Stromal cell of bone marrow (primary cell): ENCODE measurements around the gene NLGN2.

ENCODE experiments used
- DNase-seq: peaks from one replicate; pipeline ENCODE4 v3.0.0-alpha.2; 2012; ENCODE audit warnings: low read depth

The NLGN2 gene

DNA sequence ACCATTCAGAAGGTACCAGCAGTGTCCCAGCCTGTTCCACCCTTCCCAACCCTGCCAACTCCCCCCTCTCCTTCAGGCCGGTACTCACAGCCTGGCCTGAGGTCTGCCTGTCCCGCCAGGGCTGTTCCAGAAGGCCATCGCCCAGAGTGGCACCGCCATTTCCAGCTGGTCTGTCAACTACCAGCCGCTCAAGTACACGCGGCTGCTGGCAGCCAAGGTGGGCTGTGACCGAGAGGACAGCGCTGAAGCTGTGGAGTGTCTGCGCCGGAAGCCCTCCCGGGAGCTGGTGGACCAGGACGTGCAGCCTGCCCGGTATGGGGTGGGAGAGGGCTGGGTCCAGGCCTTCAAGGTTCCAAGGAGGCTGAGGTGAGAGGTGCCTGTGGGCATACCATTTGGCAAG lies 7.2 kb downstream of the NLGN2 start:
- no peak for DNase-seq

DNA sequence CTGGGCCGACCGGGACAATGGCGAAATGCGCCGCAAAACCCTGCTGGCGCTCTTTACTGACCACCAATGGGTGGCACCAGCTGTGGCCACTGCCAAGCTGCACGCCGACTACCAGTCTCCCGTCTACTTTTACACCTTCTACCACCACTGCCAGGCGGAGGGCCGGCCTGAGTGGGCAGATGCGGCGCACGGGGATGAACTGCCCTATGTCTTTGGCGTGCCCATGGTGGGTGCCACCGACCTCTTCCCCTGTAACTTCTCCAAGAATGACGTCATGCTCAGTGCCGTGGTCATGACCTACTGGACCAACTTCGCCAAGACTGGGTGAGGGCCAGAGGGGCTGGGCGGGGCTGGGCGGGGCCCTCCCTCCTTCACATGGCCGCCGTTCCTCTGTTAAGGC lies 8.1 kb downstream of the NLGN2 start:
- DNase-seq = no peak

DNA sequence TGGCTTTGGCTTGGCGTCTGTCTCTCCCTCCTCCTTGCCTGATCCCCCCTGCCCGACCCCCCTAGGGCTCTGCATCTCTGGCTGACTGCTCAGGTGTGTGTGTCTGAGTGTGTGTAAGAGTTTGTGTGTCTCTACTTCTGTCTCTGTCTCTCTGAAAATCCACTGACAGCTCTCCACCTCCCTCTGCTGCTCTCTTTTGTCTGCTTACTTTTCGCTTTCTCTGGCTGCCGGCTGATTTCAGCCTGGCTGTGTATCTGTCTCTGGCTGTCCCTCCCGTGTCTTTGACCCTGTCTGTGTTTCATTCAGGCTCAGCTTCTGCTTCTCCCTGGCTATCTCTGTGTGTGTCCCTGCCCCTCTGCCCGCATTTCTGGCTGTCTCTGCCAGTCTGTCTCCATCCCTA lies 8.7 kb downstream of the NLGN2 start:
- DNase-seq = no peak

DNA sequence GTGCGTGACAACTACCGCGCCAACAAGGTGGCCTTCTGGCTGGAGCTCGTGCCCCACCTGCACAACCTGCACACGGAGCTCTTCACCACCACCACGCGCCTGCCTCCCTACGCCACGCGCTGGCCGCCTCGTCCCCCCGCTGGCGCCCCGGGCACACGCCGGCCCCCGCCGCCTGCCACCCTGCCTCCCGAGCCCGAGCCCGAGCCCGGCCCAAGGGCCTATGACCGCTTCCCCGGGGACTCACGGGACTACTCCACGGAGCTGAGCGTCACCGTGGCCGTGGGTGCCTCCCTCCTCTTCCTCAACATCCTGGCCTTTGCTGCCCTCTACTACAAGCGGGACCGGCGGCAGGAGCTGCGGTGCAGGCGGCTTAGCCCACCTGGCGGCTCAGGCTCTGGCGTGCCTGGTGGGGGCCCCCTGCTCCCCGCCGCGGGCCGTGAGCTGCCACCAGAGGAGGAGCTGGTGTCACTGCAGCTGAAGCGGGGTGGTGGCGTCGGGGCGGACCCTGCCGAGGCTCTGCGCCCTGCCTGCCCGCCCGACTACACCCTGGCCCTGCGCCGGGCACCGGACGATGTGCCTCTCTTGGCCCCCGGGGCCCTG lies 9.5 kb downstream of the NLGN2 start:
- no peak for DNase-seq

DNA sequence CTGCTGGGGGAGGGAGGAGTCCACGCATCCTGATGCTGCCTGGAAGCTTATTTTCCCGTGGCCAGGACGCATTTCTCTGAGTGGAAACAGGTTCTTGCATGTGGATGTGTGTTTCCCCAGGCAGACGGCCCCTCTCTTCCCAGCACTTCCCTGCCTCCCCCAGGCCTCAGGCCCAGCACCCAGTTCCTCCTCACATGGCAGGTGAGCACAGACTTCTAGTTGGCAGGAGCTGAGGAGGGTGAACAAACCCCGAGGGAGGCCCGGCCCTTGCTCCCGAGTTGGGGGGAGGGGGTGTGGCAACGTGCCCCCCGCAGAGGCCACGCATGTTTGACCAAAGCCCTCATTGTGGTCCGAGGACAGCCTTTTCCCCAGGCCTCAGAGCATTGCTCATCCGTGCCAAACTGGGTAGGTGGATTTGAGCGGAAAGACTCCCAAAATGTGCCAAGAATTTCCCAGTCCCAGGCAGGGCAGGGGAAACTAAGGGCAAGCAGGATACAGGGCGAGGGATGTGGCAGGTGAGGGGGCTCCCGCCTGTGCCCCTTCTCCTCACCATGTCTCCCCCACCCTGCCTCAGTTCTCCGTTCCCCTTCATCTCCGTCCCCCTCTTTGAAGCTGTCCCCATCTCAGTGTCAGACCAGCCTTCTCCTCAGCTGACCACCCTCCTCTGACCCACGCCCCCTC lies 11.0 kb downstream of the NLGN2 start:
- DNase-seq = no peak

DNA sequence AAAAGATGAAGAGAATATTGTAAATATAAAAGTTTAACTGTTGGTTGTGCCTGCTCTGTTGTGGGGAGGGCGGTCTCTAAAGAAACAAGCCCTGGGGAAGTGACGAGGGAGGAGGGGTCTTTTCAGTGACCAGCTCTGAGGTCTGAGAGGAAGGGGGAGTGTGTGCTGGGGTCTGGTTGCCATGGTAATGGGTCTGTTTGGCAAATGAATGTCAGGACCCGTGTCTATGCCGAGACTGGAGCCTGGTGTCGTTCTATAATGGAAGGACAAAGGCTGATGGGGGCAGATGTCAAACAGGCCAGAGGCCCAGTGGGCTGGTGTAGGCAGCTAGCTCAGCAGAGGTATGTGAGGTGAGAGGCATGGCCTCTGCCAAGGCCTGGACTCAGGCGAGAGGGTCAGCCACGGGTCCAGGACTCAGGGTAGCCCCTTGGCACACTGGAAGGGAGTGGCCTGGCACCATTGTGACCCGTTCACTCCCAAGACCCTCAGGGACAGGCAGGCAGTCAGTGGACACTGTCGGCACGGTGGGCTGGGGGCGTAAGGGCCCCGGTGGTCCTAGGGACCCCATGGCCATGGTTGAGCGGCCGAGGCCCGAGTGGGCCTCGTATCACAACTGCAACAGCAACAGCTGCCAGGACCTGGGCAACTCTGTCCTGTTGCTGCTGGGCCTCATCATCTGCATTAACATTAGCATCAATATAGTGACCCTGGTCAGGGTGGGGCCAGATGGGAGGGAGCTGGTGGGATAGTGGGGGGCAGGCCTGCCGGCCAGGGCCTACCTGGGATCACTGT lies 12.4 kb downstream of the NLGN2 start, which contains the start of gene SPEM1:
SPEM1 (plus strand) TSS at position 506 of the 792 bp plus-strand sequence; CDS start at position 567, 61 bp downstream.
- DNase-seq = no peak

DNA sequence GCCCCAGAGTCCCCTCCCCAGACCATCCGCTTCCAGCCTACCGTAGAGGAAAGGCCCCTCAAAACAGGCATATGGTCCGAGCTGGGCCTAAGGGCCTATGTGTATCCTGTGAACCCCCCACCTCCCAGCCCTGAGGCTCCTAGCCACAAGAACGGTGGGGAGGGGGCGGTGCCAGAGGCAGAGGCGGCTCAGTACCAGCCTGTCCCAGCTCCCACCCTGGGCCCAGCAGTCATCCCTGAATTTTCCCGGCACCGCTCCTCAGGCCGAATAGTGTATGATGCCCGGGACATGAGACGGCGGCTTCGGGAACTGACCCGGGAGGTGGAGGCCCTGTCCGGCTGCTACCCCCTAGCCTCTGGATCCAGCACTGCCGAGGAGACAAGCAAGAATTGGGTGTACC lies 13.5 kb downstream of the NLGN2 start:
- DNase-seq = no peak

DNA sequence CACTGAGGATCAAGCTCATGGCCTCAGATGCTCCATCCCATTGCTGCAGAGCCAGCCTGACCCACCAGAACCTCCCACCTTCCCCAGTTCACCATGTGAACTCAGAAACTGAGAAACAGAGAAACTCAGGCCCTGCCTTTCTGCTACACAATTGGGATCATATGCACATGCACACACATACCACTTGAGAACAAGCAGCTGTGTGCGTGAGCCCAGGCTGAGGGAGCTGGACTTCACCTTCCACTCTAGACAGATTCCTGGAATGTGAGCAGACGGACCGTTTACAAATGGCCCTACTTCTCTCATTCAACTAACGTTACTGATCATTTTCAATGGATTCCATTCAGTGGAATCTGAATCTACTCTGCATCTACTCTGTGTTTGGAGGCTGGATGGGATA lies 16.0 kb downstream of the NLGN2 start:
- no peak for DNase-seq

DNA sequence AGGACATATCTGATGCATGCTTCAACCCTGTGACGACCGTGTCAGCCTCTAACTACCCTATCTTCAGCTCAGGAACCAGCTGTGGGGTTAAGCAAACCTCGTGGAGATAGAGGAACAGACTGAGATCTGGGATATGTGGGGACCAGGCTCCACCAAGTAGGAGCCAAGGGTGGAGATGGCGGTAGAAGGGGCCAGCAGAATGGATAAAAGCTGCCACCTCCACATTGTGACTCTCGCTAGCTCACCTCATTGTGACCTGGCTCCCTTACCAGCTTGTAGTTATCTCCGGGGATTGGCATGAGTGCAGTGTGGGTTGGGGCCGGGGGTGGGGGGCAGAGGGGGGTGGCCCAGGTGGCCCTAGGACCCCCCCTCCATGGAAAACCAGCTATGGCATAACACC lies 17.7 kb downstream of the NLGN2 start, which contains the start of gene SPEM2:
SPEM2 (plus strand) TSS at position 301 of the 400 bp plus-strand sequence; CDS start at position 374, 73 bp downstream.
- DNase-seq = no peak

DNA sequence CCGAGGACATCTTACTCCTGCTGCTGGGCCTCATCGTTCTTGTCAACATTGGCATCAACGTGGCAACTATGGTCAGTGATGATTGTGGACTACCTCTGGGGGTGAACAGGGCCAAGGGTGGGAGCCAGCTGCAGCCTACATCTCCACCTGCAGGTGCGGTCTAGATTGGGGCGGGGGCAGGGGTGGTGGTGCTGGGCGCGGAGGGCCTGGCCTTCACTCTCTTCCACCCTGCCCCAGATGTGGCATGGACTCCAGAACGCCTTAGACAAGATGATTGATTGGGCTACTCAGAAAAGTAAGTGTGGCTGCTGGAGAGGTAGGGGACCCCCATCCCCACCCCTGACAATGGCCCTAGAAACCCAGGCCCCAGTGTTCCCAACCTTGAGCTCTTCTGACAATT lies 18.1 kb downstream of the NLGN2 start:
- DNase-seq = no peak

DNA sequence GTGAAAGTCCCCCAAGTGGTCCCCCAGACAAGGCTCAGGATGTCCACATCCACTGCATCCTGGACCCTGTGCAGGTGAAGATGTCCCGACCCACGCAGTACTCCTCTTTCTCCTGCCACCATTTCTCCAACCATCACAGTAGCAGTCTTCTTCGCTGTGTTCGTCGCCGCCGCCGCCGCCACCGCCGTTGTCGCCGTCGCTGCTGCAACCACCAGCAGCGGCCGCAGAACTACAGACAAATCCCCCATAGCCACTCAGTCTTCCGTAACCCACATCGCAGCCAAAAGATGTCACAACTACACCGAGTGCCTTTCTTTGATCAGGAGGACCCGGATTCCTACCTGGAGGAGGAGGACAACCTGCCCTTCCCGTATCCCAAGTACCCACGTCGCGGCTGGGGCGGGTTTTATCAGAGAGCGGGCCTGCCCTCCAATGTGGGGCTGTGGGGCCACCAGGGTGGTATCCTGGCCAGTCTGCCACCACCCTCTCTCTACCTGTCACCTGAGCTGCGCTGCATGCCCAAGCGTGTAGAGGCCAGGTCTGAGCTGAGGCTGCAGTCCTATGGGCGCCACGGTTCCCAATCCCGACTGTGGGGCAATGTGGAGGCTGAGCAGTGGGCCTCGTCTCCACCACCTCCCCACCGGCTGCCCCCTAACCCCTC lies 18.7 kb downstream of the NLGN2 start:
- DNase-seq = no peak

DNA sequence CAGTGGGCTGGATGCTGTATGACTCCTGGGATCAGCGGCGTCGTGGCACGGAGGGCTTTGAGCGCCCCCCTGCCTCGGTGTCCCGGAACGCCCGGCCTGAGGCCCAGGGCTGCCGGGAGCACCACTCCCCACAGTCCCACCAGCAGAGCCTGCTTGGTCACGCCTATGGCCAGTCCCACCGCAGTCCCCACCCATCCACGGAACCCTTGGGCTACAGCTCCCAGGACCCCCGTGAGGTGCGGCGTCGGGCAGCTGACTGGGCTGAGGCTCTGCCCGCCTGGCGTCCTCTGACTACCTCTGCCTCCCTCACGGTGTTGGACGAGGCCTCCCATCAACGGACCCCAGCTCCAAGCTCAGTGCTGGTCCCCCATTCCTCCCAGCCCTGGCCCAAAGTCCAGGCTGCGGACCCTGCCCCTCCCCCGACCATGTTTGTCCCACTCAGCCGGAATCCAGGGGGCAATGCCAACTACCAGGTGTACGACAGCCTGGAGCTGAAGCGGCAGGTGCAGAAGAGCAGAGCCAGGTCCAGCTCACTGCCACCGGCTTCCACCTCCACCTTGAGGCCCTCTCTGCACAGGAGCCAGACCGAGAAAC lies 19.3 kb downstream of the NLGN2 start:
- DNase-seq = no peak

DNA sequence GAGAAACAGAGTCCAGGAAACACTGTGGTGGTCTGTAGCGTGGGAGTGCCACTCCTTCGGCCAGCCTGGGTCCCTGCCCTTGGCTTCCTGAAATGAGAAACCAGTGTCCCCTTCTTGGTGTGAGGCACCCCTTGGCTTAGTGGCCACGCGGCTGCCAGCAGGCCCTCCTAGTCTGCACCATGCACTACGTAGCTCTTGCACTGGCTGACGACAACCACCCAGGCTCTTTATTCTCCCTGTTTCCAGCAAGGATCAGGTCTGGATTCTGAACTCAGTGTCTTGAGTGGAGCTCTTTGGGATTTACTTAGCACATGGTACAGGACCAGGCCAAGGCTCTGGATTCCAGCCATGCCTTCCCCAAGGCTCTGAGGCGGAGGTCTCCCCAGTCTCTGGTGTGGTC lies 19.9 kb downstream of the NLGN2 start:
- DNase-seq = no peak

DNA sequence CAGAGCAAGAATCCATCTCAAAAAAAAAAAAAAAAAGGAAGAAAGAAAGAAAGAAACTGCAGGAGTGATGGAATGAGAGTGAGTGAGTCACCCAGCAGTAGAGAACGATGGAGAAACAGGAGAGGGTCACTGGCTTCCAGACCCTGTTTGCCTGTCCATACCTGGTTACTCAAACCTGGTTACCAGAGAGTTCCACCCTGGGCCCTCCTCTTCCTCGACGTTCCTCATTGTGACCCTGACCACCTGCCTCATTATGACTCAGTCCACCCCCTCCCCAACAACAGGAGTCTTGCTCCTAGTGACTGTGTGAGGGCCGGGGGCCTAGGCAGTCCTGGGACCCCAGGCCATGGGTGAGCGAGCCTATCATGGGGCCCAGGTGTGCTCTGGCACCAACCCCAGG lies 20.9 kb downstream of the NLGN2 start, which contains the start of gene SPEM3:
SPEM3 (plus strand) TSS at position 301 of the 400 bp plus-strand sequence; CDS start at position 347, 46 bp downstream.
- no peak for DNase-seq

DNA sequence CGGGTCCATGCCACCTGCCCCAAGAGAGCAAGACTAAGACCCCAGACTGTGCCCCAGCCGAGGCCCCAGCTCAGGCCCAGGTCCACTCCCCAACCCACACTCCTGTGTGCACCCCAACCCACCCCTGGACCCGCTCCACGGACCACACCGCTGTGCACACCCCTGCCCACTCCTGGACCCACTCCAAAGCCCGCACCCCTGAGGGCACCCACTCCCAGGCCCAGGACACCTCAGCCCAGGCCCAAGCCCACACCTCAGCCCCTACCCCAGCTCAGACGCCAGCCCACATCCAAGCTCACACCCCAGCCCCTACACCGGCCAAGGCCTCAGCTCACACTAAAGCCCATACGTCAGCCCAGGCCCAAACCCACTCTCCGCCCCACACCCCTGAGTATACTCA lies 22.1 kb downstream of the NLGN2 start:
- DNase-seq = no peak

DNA sequence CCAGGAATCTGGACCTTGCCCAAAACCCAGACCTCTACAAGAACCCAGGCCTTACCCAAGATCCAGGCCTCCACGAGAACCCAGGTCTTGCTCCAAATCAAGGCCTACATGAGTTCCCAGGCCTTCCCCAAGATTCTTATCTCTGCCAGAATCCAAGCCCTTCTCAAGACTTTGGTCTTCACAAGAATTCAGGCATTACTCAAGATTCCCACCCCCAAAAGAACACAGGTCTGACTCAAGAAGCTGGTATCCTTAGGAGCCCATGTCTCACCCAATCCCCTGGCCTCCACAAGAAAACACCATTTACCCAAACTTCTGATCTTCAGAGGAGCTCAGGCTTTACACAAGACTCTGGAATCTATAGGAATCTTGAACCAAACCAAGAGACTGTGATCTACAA lies 23.6 kb downstream of the NLGN2 start:
- no peak for DNase-seq

DNA sequence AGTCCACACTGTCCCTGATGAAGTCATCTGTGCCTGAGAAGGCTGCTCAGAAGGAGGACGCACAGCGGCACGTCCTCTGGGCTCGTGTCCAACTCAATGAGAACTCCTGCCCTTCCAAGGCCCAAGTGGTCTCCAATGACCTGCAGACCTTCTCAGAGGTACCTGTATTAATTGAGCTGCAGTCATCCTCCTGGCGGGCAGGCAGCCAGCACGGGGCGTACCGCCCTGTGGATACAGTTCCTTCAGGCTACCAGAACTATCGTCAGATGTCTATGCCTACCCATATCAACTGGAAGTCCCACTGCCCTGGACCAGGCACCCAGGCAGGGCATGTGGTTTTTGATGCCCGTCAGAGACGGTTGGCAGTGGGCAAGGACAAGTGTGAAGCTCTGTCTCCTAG lies 24.7 kb downstream of the NLGN2 start:
- no peak for DNase-seq

DNA sequence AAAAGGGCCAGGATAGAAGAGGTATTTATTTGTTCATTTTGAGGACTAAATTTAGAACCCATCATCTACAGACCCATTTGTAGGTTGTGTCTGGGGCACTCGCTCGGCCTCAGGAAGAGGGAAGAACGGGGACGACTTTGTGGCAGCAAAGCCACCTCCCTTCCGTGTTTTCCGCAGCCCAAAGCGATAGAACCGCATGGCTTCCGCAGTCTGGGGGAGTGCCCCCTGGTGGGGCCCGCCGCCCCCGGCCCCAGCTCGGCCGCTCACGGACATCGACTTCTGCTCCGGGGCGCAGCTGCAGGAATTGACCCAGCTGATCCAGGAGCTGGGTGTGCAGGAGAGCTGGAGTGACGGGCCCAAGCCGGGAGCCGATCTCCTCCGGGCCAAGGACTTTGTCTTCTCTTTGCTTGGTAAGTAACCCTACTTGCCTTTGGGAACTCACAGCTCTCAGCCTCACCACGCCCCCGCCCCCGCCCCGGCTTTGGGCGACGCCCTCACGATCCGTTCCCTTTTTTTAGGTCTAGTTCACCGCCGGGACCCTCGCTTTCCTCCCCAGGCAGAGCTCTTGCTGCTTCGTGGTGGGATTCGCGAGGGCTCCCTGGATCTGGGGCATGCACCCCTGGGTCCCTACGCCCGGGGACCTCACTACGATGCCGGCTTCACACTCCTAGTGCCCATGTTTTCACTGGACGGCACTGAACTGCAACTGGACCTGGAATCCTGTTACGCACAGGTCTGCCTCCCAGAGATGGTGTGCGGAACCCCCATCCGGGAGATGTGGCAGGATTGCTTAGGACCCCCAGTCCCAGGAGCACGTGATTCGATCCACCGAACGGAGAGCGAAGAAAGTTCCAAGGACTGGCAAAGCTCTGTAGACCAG lies 28.3 kb downstream of the NLGN2 start:
- no peak for DNase-seq

DNA sequence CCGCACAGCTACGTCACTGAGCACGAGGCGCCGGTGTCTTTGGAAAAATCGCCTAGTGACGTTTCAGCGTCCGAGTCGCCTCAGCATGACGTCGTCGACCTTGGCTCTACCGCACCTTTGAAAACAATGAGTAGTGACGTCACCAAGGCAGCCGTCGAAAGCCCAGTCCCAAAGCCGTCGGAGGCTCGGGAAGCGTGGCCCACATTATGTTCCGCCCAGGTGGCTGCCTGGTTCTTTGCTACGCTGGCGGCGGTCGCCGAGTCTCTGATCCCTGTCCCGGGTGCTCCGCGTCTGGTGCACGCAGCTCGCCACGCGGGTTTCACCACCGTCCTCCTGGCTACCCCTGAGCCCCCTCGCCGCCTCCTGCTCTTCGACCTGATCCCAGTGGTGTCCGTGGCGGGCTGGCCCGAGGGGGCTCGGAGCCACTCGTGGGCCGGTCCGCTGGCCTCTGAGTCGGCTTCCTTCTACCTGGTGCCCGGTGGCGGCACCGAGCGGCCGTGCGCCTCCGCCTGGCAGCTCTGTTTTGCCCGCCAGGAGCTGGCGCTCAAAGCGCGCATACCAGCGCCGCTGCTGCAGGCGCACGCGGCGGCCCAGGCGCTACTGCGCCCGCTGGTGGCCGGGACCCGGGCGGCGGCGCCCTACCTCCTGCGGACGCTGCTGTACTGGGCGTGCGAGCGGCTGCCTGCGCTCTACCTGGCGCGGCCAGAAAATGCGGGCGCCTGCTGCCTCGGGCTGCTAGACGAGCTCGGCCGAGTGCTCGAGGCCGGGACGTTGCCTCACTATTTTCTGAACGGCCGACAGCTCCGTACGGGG lies 29.1 kb downstream of the NLGN2 start:
- DNase-seq = peak; percentile 54

DNA sequence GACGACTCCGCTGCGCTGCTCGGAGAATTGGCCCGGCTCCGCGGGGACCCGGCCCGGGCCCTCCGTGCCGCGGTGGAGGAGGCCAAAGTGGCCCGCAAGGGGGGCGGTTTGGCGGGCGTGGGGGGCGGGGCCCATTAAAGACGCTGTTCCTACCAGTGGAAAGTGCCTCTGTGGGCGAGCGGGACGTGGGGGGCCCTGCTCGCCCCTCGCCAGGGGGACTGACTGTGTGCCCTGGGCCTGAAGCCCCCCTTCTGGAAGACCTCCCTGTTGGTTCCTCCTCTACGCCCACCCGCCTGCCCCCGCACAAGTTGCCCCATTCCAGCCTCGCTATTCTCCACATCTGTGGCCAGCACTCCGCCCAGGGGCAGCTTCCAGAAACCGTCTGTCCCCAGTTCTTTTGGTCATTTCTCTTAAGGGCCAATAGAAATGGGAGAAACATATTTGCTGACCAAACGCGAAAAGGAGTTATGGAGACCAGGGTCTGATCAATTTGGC lies 29.8 kb downstream of the NLGN2 start:
- no peak for DNase-seq
